Esophagus squamous epithelium (tissue), 5 donors: ENCODE results near the gene CSNK1G2. TPM values are rescaled to one million over a fixed set of nuclear protein-coding genes. Genes with fewer than 3 reads are reported as not detected.
A peak's percentile ranks its signal among the peaks of the same experiment; 100 is the strongest.

Source experiments
- DNase-seq: peaks from one replicate; lab custom pipeline; 2025; lab: John Stamatoyannopoulos, UW
- H3K27ac ChIP-seq, 4 donors: fragments of 200-600 bp; sonication (generic); one replicate each; pipeline ENCODE4 v1.5.1; 2016 to 2019; ENCODE audit warnings: mild to moderate bottlenecking in 1 of 4
- H3K27me3 ChIP-seq, 4 donors: fragments of 200-600 bp; sonication (generic); 1 replicate in 3 of 4; 2 replicates in 1 of 4; pipeline versions ENCODE4 v1.5.1 to v1.6.0; 2017 to 2021; ENCODE audit warnings: antibody characterized with exemption in 1 of 4
- H3K36me3 ChIP-seq, 3 donors: fragments of 200-600 bp; sonication (generic); one replicate each; pipeline ENCODE4 v1.5.1; 2016 to 2019
- H3K4me1 ChIP-seq, 3 donors: fragments of 200-600 bp; sonication (generic); one replicate each; pipeline ENCODE4 v1.5.1; 2017 to 2019
- H3K4me3 ChIP-seq, 4 donors: fragments of 200-600 bp; sonication (generic); 1 replicate in 3 of 4; 2 replicates in 1 of 4; pipeline ENCODE4 v1.5.1; 2016 to 2019; ENCODE audit warnings: mild to moderate bottlenecking in 2 of 4, moderate library complexity in 1 of 4
- H3K9me3 ChIP-seq, 3 donors: fragments of 200-600 bp; sonication (generic); one replicate each; pipeline ENCODE4 v1.5.1; 2016 to 2019
- POLR2A ChIP-seq, 4 donors: fragments of 450-650 bp; IDR thresholded peaks; one replicate each; pipeline ENCODE4 v1.6.1; 2017; ENCODE audit warnings: antibody characterized with exemption in 4 of 4, mild to moderate bottlenecking in 4 of 4, moderate library complexity in 3 of 4
- whole genome bisulfite sequencing, 2 donors: methylation state at CpG; one replicate each; pipeline ENCODE4 v1.1.5; 2018; 5-methylcytosine and 5-hydroxymethylcytosine counted together
- intact Hi-C: fragments of 100-400 bp; cut with DNase I; formaldehyde crosslinking; loops from one replicate; pipeline ENCODE4 v1.15.0; 2022
- total RNA-seq, 4 donors: library from RNA; depleted of rRNA; stranded (reverse); fragments of >200 nt; gene quantifications; one replicate each; pipeline ENCODE4 v1.1.0, GENCODE V29; 2016
- TF ChIP-seq, protein P1 (sequence below), 6 experiments: fragments of 450-650 bp in 4 of 6; fragments of 200-600 bp in 2 of 6; sonication (generic) in 2 of 6; IDR thresholded peaks; one replicate each; pipeline ENCODE4 v1.5.1; 2016 to 2019; ENCODE audit warnings: antibody characterized with exemption in 6 of 6, mild to moderate bottlenecking in 4 of 6, moderate library complexity in 4 of 6
- donor health status: DM: yes; HTN: yes; CAD: no.

The CSNK1G2 gene
- total RNA-seq, 4 donors from 2014 or later: 40.4 to 68.9 (median 60.3) TPM

DNA sequence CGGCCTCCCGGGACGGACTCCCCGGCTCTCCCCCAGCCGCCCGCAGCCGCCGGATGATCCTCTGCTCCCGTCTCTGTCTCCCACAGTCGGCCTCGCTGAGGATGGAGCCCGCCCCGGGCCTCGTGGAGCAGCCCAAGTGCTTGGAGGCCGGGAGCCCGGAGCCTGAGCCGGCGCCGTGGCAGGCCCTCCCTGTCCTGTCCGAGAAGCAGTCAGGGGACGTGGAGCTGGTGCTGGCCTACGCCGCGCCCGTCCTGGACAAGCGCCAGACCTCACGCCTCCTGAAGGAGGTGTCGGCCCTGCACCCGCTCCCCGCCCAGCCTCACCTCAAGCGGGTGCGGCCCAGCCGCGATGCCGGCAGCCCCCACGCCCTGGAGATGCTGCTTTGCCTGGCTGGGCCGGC lies 29.0 kb upstream of the CSNK1G2 start:
- no peaks in the 10 kb centered on the region for H3K27me3 ChIP-seq
- DNase-seq: no peak
- H3K4me1 ChIP-seq: peaks cover 43 to 81% (median 47%) of the 10 kb centered on the region in 3 donors
- no peaks in the 10 kb centered on the region for H3K9me3 ChIP-seq
- WGBS, 2 donors: 79 to 100% methylated on average over 3 to 5 of the region's 37 CpGs
- intact Hi-C loops: loop anchor here (10.0 kb wide), 1 partner anchor 163 kb away; no protein-coding TSS in a partner anchor
- H3K36me3 ChIP-seq: peaks cover 10 to 41% (median 18%) of the 10 kb centered on the region in 3 donors
- peak overlapping the region in 3 of 4 donors; percentile 3 to 57 (median 36) for H3K27ac ChIP-seq
- no peak overlapping the region for H3K4me3 ChIP-seq
- TF ChIP-seq, protein P1, sequence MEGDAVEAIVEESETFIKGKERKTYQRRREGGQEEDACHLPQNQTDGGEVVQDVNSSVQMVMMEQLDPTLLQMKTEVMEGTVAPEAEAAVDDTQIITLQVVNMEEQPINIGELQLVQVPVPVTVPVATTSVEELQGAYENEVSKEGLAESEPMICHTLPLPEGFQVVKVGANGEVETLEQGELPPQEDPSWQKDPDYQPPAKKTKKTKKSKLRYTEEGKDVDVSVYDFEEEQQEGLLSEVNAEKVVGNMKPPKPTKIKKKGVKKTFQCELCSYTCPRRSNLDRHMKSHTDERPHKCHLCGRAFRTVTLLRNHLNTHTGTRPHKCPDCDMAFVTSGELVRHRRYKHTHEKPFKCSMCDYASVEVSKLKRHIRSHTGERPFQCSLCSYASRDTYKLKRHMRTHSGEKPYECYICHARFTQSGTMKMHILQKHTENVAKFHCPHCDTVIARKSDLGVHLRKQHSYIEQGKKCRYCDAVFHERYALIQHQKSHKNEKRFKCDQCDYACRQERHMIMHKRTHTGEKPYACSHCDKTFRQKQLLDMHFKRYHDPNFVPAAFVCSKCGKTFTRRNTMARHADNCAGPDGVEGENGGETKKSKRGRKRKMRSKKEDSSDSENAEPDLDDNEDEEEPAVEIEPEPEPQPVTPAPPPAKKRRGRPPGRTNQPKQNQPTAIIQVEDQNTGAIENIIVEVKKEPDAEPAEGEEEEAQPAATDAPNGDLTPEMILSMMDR (IDR thresholded peaks at IDR 0.05): no peak
- peak in 1 of 4 donors; percentile 9 for TF ChIP-seq POLR2A (IDR thresholded peaks at IDR 0.05)

DNA sequence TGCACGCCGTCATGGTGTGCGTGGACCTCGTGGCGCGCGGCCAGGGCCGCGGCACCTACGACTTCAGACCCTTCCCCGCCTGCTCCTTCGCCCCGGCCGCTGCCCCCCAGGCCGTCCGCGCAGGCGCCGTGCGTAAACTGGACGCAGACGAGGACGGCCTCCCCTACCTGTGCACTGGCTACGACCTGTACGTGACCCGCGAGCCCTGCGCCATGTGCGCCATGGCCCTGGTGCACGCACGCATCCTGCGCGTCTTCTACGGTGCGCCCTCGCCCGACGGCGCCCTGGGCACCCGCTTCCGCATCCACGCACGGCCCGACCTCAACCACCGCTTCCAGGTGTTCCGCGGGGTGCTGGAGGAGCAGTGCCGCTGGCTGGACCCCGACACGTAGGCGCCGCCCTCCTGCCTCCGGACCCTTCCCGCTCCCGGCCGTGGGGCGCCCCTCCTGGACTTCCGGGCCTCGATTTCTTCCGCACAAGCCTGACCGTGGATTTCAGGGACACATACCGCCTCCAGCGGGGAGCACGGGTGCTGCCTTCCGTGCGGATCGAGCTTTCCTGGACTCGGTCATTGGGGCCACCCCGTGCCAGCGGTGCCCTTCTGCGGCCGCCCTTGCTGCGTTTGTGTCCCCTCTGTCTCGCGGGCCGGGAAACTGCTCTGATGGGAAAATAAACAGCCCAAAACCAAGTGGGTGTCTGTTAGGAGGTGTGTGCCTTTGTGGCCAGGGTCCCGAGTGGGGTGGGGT lies 28.0 kb upstream of the CSNK1G2 start:
- peaks cover 36 to 72% (median 39%) of the 10 kb centered on the region in 3 donors for H3K4me1 ChIP-seq
- H3K27ac ChIP-seq: peak overlapping the region in 2 of 4 donors; percentile 3 to 57
- intact Hi-C loops: loop anchor here (10.0 kb wide), 1 partner anchor 162 kb away; no protein-coding TSS in a partner anchor
- WGBS, 2 donors: 93 to 97% methylated on average over 3 to 60 of the region's 77 CpGs
- TF ChIP-seq, protein P1 (IDR thresholded peaks at IDR 0.05): no peak
- no peak for TF ChIP-seq POLR2A (IDR thresholded peaks at IDR 0.05)
- H3K9me3 ChIP-seq: no peaks in the 10 kb centered on the region
- H3K4me3 ChIP-seq: no peak overlapping the region
- H3K36me3 ChIP-seq: peaks cover 10 to 49% (median 22%) of the 10 kb centered on the region in 3 donors
- DNase-seq: no peak
- no peaks in the 10 kb centered on the region for H3K27me3 ChIP-seq

DNA sequence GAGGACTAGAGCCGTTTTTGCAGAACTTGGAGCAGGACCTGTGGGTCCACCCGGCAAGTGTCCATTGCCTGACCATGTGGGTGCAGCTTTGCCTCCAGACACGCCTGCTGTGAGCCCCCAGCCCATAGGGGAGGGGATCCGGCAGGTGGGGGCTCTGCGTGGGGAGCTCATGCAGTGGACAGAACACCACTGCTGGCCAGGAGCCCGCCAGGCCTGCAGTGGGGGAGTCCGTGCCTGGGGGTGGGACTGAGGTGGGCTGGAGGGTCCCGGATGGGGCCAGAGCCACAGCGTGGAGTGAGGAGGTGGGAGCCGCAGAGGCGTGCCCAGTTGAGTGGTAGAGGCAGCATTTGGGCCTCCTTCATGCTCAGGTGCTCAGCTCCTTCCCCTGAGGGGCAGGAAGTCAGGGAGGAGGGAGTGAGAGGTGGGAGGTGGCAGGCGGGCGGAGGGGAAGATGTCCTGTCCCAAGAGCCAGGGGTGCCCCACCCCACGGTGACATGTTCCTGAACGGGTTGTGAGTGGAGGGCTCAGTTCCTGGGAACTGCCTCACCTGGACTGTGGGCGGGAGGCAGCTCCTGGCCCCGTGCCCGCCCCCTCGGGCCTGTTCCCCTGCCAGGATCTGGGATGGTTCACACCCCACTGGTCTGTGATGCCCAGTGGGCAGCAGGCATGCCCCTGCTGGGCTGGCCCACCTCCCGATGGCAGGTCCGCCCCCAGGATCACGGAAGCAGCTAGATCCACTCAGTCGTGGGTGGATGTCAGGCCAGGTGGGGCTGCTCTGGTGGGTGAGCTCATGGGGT lies 27.0 kb upstream of the CSNK1G2 start:
- 33 to 40% methylated on average over 3 of the region's 23 CpGs for WGBS, 2 donors
- H3K4me1 ChIP-seq: peaks cover 27 to 61% (median 32%) of the 10 kb centered on the region in 3 donors
- peak overlapping the region in 3 of 4 donors; percentile 47 to 64 (median 55) for H3K27ac ChIP-seq
- TF ChIP-seq POLR2A (IDR thresholded peaks at IDR 0.05): no peak
- TF ChIP-seq, protein P1 (IDR thresholded peaks at IDR 0.05): no peak
- intact Hi-C loops: loop anchor here (10.0 kb wide), 1 partner anchor 161 kb away; no protein-coding TSS in a partner anchor
- DNase-seq: no peak
- H3K27me3 ChIP-seq: no peaks in the 10 kb centered on the region
- H3K9me3 ChIP-seq: no peaks in the 10 kb centered on the region
- peaks cover 10 to 59% (median 30%) of the 10 kb centered on the region in 3 donors for H3K36me3 ChIP-seq
- H3K4me3 ChIP-seq: no peak overlapping the region

DNA sequence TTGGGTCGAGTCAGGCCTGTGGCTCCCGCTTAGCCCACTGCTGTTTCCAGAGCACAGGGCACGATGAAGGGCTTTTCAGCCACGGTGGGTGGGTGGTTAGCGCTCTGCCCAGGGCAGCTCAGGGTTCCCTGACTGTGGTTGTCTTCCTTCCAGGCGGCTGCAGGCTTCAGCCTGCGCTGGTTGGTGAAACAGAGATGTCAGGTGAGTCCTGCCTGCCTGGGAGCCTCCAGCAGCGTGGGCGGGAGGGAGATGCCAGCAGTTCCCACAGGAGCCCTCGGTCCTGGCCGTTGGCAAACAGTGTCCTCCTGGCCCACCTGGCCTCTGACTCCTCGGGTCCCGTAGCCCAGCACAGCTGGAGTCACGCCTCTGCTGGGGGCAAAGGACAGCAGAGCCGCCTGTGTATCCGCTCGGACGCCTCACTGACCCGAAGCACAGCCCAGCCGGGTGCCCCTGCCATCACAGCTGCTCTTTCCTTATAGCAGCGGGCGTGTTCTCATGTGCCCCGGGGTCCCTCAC lies 26.1 kb upstream of the CSNK1G2 start:
- no peak for DNase-seq
- WGBS, 2 donors: 48 to 73% methylated on average over 10 of the region's 23 CpGs
- Histone ChIP-seq H3K9me3 (no peaks in the 10 kb centered on the region), H3K36me3 (peaks cover 10 to 68% (median 33%) of the 10 kb centered on the region in 3 donors), H3K4me1 (peaks cover 19 to 52% (median 24%) of the 10 kb centered on the region in 3 donors), H3K27ac (peak overlapping the region in 3 of 4 donors; percentile 47 to 64 (median 55)), H3K4me3 (no peak overlapping the region), H3K27me3 (no peaks in the 10 kb centered on the region)
- TF ChIP-seq POLR2A (IDR thresholded peaks at IDR 0.05): no peak
- TF ChIP-seq, protein P1 (IDR thresholded peaks at IDR 0.05): no peak
- intact Hi-C loops: loop anchor here (10.0 kb wide), 1 partner anchor 160 kb away; no protein-coding TSS in a partner anchor
